GM19193 (cell line): Measurements from ENCODE around the gene RIC3.

Experiments used
- POLR2A ChIP-seq: IDR thresholded peaks from 4 replicates; pipeline ENCODE4 v1.6.1; 2011; ENCODE audit not compliant: insufficient read depth, insufficient read length; ENCODE audit errors: extremely low read depth

RIC3 gene

DNA sequence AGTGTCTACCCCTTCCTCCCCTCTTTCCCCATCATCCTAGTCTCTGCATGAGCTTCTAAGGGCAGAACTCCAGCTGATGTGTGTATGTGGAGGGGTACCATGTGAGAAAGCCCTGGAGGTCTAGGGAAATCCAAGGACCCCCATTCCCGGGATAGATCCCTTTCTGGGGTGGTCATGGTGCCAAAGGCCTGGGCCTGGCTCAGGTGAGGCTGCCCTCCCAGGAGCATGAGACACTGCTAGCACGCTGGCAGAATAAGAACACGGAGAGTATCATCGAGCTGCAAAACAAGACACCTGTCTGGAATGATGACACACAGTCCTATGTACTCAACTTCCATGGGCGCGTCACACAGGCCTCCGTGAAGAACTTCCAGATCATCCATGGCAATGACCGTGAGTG, 68.2 kb downstream of the RIC3 start:
- TF ChIP-seq POLR2A, result no peak

DNA sequence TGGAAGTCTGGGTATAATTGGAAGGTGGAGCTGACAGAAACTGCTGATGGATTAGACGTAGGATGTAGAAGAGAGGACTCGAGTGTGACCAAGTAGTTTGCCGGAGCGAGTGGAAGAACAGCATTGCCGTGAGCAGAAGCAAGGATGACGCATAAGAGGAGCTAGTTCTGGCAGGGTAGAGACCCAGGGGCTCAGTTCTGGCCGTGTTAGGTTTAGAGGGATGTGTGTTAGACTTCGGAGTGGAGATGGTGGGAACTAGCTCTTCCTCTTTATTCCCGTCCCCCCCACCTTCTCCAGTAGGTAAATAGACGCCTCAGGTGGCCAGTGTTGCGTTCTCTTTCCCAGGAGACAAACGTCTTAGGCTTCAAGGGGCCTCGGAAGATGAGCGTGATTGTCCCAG, 68.7 kb downstream of the RIC3 start:
- no peak for TF ChIP-seq POLR2A

DNA sequence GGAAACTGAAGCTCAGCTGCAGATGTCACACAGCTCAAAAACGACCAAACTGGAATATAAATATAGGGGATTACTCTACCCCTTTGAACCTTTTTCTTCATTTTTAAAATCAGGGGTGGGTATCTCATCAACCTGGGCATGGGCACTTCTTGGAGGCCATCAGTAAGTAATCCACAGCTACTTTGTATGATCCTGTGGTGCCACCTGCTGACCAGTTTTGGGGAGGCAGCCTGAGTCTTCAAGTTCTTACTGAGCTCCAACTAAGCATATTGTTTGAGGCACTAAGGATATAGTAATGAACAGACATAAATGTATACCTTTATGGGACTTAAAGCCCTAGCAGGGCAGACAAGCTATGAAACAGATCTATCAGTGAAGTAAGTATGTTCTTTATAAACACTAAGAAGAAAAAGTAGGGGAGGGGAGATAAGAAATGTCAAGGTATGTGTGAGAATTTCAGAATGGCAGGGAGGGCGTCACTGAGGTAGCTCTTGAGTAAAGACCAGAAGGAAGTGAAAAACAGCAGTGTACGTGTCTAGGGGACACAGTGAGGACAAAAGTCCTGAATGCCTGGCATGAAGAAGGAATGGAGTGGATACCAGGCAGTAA, 69.4 kb downstream of the RIC3 start:
- no peak for TF ChIP-seq POLR2A

DNA sequence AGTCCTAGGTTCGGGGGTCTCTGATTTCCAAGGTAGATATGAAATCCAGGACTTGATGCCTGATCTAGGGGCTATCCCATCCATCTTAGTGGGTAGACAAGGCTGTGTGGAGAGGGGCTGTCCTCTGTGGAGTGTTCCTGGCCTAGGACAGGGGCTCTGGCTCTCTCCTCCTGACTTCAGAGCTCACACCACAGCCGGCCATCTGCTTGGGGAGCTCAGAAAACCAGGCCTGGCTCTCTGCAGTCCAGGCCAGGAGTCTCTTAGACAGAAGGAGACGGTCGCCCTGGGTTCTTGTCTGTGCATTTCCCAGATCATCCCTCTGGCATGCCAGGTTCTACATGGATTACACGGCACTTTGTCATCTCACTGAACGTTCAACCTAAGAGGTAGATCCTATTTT, 69.9 kb downstream of the RIC3 start:
- TF ChIP-seq POLR2A, result no peak

GRCh38 chr11:8098361-8098760, 70.5 kb downstream of the RIC3 start:
- no peak for TF ChIP-seq POLR2A

DNA sequence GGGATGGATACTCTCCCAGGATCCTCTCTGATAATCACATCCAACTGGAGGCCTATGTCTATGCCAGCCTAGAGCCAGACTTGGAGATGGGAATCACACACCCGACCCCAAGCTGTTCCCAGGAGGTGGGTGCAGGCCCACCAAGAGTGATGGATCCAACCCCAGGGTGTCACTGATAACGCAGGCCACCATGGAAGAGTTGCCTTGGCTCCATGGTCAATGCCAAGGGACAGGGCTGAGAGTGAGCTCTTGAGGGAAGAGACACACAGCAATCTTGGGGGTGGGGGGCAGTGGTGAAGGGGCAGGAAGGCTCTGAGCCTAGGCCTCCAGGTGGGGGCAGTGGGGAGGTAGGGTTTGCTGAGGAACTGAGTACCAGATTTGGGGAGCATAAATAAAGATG, 70.9 kb downstream of the RIC3 start:
- no peak for TF ChIP-seq POLR2A

DNA sequence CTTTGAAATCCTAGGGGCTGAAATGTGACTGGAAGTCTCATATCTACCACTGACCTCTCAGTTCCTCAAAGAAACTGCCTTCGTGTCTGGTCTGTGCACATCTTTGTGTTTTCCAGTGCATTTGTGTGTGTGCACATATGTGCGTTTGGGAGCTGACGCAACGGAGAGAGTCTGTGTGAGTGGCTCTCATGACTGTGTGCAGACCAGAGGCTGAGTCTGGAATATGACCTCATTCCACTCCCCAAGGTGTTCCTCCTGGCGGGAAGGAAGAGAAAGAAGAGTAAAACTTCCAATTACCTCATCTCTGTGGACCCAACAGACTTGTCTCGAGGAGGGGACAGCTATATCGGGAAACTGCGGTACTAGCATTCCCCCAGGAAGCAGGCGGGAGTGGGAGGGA, 71.4 kb downstream of the RIC3 start:
- TF ChIP-seq POLR2A, result no peak

DNA sequence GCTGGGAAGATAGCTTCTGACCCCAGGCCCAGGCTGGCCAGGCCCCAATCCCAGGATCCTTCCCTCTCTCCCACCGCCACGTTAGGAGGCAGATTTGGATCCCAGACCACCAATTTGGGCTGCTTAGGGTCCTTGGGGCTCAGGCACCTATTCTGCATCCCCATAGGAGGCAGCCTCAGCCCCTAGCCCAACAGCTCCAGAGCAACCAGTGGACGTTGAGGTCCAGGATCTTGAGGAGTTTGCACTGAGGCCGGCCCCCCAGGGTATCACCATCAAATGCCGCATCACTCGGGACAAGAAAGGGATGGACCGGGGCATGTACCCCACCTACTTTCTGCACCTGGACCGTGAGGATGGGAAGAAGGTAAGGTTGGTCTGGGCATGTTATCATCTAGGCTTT, 71.8 kb downstream of the RIC3 start:
- no peak for TF ChIP-seq POLR2A

- no peak for TF ChIP-seq POLR2A
These were observed 72.2 kb downstream of the RIC3 start for GRCh38 chr11:8096575-8096974.

DNA sequence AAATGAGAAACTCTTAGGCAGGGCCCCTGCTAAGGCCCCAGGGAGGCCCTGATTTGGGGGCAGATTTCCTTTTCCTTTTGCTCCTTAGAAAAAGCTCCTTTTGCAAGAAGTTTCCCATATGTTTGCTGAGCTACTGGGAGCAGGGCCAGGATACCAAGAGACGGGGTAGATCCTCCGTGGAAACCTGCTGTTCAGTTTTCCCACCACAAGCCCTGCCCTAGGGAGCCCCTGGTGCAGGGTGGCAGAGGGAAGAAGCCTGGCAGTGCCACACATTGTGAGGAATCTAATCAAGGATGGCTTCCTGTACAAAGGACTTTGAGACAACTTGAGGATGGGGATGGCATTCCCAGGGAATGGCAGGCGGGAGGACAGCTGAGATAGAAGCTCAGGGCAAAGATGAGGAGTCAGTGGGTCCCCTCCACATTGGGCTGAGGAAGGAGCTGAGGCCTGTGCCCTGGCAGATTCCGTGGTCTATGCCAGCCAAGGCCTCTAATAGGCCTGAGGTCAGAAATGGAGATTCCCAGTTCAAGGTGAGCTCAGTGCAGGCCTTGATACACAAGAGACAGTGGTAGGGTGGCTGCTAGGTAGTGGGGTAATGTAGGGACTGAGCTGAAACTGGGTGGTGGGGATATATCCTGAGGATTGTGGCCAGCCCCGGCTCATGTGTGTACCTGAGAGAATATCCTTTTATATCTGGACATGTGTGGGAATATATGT, 72.9 kb downstream of the RIC3 start:
- no peak for TF ChIP-seq POLR2A

DNA sequence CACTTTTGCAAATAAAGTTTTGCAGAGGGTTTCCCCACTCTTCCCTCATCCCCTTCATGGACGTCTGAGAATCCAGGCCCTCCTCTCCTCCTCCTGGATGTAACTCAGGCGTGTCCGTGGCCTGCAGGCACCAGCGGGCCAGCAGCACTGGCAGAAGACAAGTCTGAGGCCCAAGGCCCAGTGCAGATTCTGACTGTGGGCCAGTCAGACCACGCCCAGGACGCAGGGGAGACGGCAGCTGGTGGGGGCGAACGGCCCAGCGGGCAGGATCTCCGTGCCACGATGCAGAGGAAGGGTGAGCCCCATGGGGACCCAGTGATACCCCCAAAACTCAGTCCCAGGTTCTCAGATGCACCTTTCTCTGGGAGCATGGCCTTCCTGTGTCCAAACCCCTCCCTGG, 73.5 kb downstream of the RIC3 start:
- TF ChIP-seq POLR2A, result no peak

- no peak for TF ChIP-seq POLR2A
These were observed 74.2 kb downstream of the RIC3 start for GRCh38 chr11:8094656-8095055.

DNA sequence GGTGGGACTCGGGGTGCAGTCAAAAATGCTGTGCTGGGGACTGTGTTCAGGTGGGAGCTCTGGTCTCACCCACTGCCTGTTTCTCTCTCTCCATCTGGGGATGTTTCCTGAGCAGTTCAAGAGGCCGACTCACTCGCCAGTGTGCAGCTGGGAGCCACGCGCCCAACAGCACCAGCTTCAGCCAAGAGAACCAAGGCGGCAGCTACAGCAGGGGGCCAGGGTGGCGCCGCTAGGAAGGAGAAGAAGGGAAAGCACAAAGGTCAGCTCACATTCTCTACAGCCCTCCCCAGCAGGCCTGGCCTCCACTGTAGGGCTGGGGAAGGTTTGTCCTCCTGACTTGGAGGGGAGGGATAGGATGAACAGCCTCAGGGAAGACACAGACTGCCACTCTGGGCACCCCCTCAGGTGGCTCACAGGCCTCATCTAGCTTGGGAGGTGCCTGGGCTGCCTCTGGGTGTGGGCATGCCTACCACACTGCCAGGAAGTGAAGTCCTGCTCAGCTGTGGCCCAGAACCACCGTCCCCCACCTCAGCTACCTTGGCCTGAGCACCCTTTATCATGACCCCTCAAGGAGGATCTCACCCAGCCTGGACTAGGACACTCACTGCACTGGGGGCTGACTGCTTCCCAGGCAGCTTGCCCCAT, 74.8 kb downstream of the RIC3 start:
- TF ChIP-seq POLR2A, result no peak

DNA sequence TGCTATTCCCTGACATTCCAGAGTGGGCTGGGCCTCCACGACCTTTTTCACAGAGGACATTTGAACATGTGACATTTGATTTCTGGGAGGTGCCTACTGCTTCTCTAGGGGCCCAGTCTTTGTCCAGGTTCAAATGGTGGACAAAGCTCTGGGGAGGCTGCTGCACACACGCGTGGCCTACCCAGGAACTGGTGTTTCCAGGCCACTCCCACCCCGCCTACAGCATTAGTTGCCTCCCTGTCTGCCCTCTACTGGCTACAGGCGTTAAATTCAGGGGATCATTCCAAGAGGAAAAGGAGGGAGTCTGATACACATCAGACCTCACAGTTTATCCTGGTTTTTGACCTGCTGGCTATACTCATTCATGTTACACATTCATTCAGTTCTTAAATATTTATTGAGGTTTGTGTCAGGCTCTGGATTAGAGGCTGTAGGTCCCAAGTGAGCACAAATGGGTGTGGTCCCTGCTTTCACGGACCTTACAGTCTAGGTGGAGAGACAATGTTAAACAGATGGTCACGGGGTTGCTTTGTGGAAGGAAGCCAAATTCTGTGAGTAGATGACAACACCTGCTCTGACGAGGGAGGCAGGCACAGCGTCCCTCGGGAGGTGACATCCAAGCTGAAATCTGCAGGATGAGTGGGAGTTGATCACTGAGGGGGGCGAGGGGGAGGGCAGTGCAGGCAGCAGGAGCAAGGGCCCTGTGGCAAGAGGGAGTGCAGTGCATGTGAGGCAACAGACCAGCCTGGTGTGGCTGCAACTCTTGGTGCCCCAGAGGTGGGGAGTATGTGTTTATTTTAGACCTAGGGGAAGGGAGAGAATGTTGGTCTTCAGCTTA, 76.0 kb downstream of the RIC3 start:
- TF ChIP-seq POLR2A, result no peak

- TF ChIP-seq POLR2A, result no peak
These were observed 77.1 kb downstream of the RIC3 start for GRCh38 chr11:8091721-8092120.
